Skin of body (tissue), 3 donors: ENCODE results near the gene RARS1. TPM values are rescaled to one million over a fixed set of nuclear protein-coding genes. Genes with fewer than 3 reads are reported as not detected.

Experiments
- DNase-seq: peaks from one replicate; lab custom pipeline; 2025; lab: John Stamatoyannopoulos, UW
- small RNA-seq: library from RNA; depleted of rRNA; stranded (forward); fragments of <200 nt; gene quantifications from one replicate; pipeline ENCODE3, GENCODE V24; 2014; ENCODE audit warnings: low replicate concordance
- total RNA-seq: library from RNA; depleted of rRNA; stranded (reverse); fragments of >200 nt; gene quantifications from one replicate; pipeline ENCODE4 v1.2.3, GENCODE V29; 2014

Gene RARS1
- total RNA-seq, 1 donor from 2014 or later = 116 TPM

GRCh38 chr5:168553377-168554130 is 67.3 kb downstream of the RARS1 start:
- no peak for DNase-seq

- no peak for DNase-seq
Measured at GRCh38 chr5:168557389-168557788, 71.1 kb downstream of the RARS1 start.

GRCh38 chr5:168562279-168562678 is 76.0 kb downstream of the RARS1 start:
- no peak for DNase-seq

- no peak for DNase-seq
Measured at GRCh38 chr5:168563959-168564358, 77.7 kb downstream of the RARS1 start.

- DNase-seq = no peak
Measured at GRCh38 chr5:168568738-168569137, 82.5 kb downstream of the RARS1 start.

Small RNA genes lying within 50 kb of the gene (small RNA-seq; reads per million reads assigned to genes)
- gene MIR103A1 = 1.4 reads per million, percentile 82 among the genes with 10 or more reads in this experiment

Other genes starting within 250 kb of the RARS1 start
- 7.3 TPM for gene WWC1, start 194.8 kb upstream of the RARS1 start, total RNA-seq
- gene FBLL1, start 42.8 kb downstream of the RARS1 start, total RNA-seq = 0.79 TPM
- gene PANK3, start 92.9 kb downstream of the RARS1 start, total RNA-seq = 80.4 TPM